Left ventricle myocardium inferior (tissue), 1 donor: ENCODE measurements around the gene VEGFA. TPM values are rescaled to one million over a fixed set of nuclear protein-coding genes. Genes with fewer than 3 reads are reported as not detected.

Experiments used
- DNase-seq: peaks from one replicate; pipeline ENCODE4 v3.0.0-alpha.2; 2020
- H3K27ac ChIP-seq: fragments of 200-600 bp; replicated peaks from 2 replicates; pipeline ENCODE4 v1.8.0; 2021
- H3K27me3 ChIP-seq: fragments of 200-600 bp; 2 replicates; pipeline ENCODE4 v1.8.0; 2021; ENCODE audit warnings: low read depth
- H3K36me3 ChIP-seq: fragments of 200-600 bp; 2 replicates; pipeline ENCODE4 v1.8.0; 2021
- H3K4me1 ChIP-seq: fragments of 200-600 bp; 2 replicates; pipeline ENCODE4 v1.8.0; 2021
- H3K4me3 ChIP-seq: fragments of 200-600 bp; 2 replicates; pipeline ENCODE4 v1.8.0; 2021; ENCODE audit warnings: mild to moderate bottlenecking, moderate library complexity
- H3K9me3 ChIP-seq: fragments of 200-600 bp; replicated peaks from 2 replicates; pipeline ENCODE4 v1.8.0; 2021
- intact Hi-C: fragments of 100-400 bp; cut with micrococcal nuclease; formaldehyde crosslinking; loops from one replicate; pipeline ENCODE4 v1.11.0; 2022
- total RNA-seq: library from RNA; stranded (reverse); fragmentation: NEBNext Ultra II Directional; extraction: Animal tissue kit (Norgen Biotek cat#: 25700); gene quantifications from one replicate; pipeline ENCODE4 v1.2.1, GENCODE V29; 2021
- TF ChIP-seq, protein P1 (sequence below): fragments of 200-600 bp; IDR thresholded peaks from 2 replicates; pipeline ENCODE4 v1.8.0; 2021; ENCODE audit warnings: antibody characterized with exemption, mild to moderate bottlenecking, borderline replicate concordance
- donor health status: DM: no; HTN: yes; CAD: no; lungs with severe emphysema.

Gene VEGFA
- total RNA-seq, 1 donor from 2014 or later, result 359 TPM

- Histone ChIP-seq H3K36me3 (no peaks in the 10 kb centered on the region), H3K4me3 (no peak overlapping the region), H3K27me3 (no peaks in the 10 kb centered on the region), H3K27ac (no peak overlapping the region), H3K4me1 (no peaks in the 10 kb centered on the region), H3K9me3 (no peaks in the 10 kb centered on the region)
- DNase-seq, result no peak
- intact Hi-C loops, result no loop called here
- TF ChIP-seq, protein P1, sequence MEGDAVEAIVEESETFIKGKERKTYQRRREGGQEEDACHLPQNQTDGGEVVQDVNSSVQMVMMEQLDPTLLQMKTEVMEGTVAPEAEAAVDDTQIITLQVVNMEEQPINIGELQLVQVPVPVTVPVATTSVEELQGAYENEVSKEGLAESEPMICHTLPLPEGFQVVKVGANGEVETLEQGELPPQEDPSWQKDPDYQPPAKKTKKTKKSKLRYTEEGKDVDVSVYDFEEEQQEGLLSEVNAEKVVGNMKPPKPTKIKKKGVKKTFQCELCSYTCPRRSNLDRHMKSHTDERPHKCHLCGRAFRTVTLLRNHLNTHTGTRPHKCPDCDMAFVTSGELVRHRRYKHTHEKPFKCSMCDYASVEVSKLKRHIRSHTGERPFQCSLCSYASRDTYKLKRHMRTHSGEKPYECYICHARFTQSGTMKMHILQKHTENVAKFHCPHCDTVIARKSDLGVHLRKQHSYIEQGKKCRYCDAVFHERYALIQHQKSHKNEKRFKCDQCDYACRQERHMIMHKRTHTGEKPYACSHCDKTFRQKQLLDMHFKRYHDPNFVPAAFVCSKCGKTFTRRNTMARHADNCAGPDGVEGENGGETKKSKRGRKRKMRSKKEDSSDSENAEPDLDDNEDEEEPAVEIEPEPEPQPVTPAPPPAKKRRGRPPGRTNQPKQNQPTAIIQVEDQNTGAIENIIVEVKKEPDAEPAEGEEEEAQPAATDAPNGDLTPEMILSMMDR, result no peak
These were observed 55.4 kb downstream of the VEGFA start for GRCh38 chr6:43825187-43826115.

DNA sequence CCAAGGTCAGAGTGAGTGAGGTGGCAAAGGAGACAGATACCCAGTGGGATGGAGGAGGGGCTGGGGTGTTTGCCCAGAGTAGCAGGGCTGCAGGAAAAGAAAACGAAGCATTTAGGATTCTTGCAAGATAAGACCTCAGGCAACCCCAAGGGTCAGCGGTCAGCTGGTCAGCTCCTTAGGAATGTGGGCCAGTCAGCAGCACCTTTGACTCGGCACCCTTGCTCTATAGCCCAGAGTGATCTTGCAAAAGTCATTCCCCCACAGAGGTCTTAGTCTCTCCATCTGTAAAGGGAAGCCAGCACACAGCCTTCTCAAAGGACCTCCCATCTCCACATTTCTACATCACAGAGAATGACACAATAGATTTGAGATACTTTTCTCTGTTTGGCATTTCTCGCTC lies 56.7 kb downstream of the VEGFA start:
- TF ChIP-seq, protein P1, result no peak
- DNase-seq, result no peak
- no peaks in the 10 kb centered on the region for H3K9me3 ChIP-seq
- peaks cover 2% of the 10 kb centered on the region for H3K27me3 ChIP-seq
- H3K36me3 ChIP-seq, result no peaks in the 10 kb centered on the region
- no peaks in the 10 kb centered on the region for H3K4me1 ChIP-seq
- intact Hi-C loops, result no loop called here
- no peak overlapping the region for H3K4me3 ChIP-seq
- H3K27ac ChIP-seq, result no peak overlapping the region

GRCh38 chr6:43827898-43828297 lies 57.9 kb downstream of the VEGFA start:
- intact Hi-C loops, result no loop called here
- Histone ChIP-seq H3K27ac (no peak overlapping the region), H3K9me3 (no peaks in the 10 kb centered on the region)

DNA sequence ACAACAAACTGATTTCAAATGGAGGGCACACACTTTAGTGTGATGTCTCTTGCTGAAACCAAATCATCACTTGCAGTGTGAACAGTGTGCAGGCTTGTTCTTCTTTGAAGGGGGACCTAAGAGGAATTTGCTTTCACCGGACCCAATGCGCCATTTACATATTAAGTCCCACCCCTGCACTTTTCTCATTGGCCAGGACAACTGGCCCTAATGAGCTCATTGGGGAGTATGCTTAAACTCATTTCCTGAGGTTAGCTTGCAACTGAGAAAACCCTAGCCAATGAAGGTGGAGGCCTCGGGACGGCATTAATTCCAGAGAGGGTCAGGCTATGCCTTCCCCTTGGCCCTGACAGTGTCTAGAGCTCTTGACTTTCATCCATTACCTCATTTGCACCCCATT lies 58.7 kb downstream of the VEGFA start:
- Histone ChIP-seq H3K27me3 (peaks cover 4% of the 10 kb centered on the region), H3K36me3 (no peaks in the 10 kb centered on the region), H3K9me3 (no peaks in the 10 kb centered on the region), H3K4me3 (no peak overlapping the region), H3K27ac (no peak overlapping the region), H3K4me1 (no peaks in the 10 kb centered on the region)
- no peak for DNase-seq
- intact Hi-C loops, result no loop called here
- TF ChIP-seq, protein P1, result no peak

More at GRCh38 chr6:43827898-43828297, 57.9 kb downstream of the VEGFA start:
- peaks cover 4% of the 10 kb centered on the region for H3K27me3 ChIP-seq
- H3K4me3 ChIP-seq, result no peak overlapping the region
- no peaks in the 10 kb centered on the region for H3K4me1 ChIP-seq
- H3K36me3 ChIP-seq, result no peaks in the 10 kb centered on the region
- TF ChIP-seq, protein P1, result no peak
- no peak for DNase-seq

DNA sequence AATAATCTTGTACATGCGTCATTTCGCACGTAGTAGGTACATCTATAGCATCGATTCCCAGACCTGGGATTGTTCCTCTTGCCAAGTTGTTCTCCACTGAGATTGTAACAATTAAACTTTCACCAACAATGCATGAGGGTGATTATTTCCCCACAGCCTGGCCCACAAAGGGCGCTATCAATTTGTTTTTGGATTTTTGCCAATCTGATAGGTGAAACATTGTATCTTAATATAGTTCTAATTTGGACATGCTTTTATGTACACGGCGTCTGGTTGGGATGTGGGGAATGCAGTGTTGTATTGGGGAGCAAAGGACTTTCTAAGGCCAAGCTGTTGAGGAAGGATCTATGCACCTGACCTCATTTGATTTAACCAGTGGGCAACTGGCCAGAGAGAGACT lies 59.5 kb downstream of the VEGFA start:
- H3K4me3 ChIP-seq, result no peak overlapping the region
- DNase-seq, result no peak
- no peak overlapping the region for H3K27ac ChIP-seq
- intact Hi-C loops, result no loop called here
- no peaks in the 10 kb centered on the region for H3K9me3 ChIP-seq
- no peaks in the 10 kb centered on the region for H3K36me3 ChIP-seq
- H3K4me1 ChIP-seq, result no peaks in the 10 kb centered on the region
- TF ChIP-seq, protein P1, result no peak
- peaks cover 4% of the 10 kb centered on the region for H3K27me3 ChIP-seq
